H1 (cell line): ENCODE measurements around the gene ENTPD1. TPM values are rescaled to one million over a fixed set of nuclear protein-coding genes. Genes with fewer than 3 reads are reported as not detected.
A peak's percentile ranks its signal among the peaks of the same experiment; 100 is the strongest.

ENCODE experiments used
- CTCF ChIA-PET: fragments of 300-600 bp; sonication (Branson Sonifier 250); formaldehyde crosslinking; loops from one replicate; lab custom pipeline; 2021; ENCODE audit not compliant: partially characterized antibody; lab: Charles Lee
- POLR2A ChIA-PET: fragments of 300-600 bp; sonication (Branson Sonifier 250); formaldehyde crosslinking; loops from one replicate; lab custom pipeline; 2021; ENCODE audit warnings: inconsistent platforms; ENCODE audit not compliant: partially characterized antibody; lab: Charles Lee
- DNase-seq, 2 experiments: peaks; one replicate each; pipeline versions ENCODE4 v3.0.0 to v3.0.0-alpha.2; 2010 to 2022; ENCODE audit warnings: low spot score in 2 of 2, low read depth in 1 of 2, mixed read lengths in 1 of 2
- FAIRE-seq: peaks from 2 replicates; lab custom pipeline; 2011; peaks lifted over from hg19 to GRCh38; lab: Jason Lieb, UNC
- H2AFZ ChIP-seq: 2 replicates; pipeline ENCODE4 v1.8.1; 2012; ENCODE audit warnings: low read length, inconsistent platforms
- H2AK5ac ChIP-seq: 2 replicates; pipeline ENCODE4 v1.6.1; 2013; ENCODE audit warnings: low read depth, low read length
- H2BK120ac ChIP-seq: replicated peaks from 2 replicates; pipeline ENCODE3; 2013; ENCODE audit warnings: low read depth, low read length, inconsistent platforms
- H2BK12ac ChIP-seq: 2 replicates; pipeline ENCODE4 v1.6.1; 2013; ENCODE audit warnings: low read depth, low read length
- H2BK15ac ChIP-seq: 2 replicates; pipeline ENCODE4 v1.6.1; 2013; ENCODE audit warnings: low read length
- H2BK20ac ChIP-seq: 2 replicates; pipeline ENCODE4 v1.6.1; 2013; ENCODE audit warnings: low read length
- H2BK5ac ChIP-seq: 2 replicates; pipeline ENCODE4 v1.6.1; 2013; ENCODE audit warnings: low read depth, low read length
- H3K14ac ChIP-seq: 2 replicates; pipeline ENCODE4 v1.6.1; 2013; ENCODE audit warnings: inconsistent platforms; ENCODE audit not compliant: insufficient read length
- H3K18ac ChIP-seq: 2 replicates; pipeline ENCODE4 v1.6.1; 2013; ENCODE audit warnings: low read length; ENCODE audit errors: extremely low read depth
- H3K23ac ChIP-seq: 2 replicates; pipeline ENCODE4 v1.6.1; 2013; ENCODE audit warnings: inconsistent platforms; ENCODE audit not compliant: insufficient read length
- H3K23me2 ChIP-seq: 2 replicates; pipeline ENCODE4 v1.6.1; 2013; ENCODE audit warnings: low read depth, low read length
- H3K27ac ChIP-seq: 2 replicates; pipeline ENCODE4 v1.6.1; 2011; ENCODE audit warnings: low read depth, low read length, inconsistent platforms
- H3K27me3 ChIP-seq, 4 experiments: replicated peaks in 1 of 4; 1 replicate in 1 of 4; 2 replicates in 3 of 4; pipeline versions ENCODE4 v1.6.1 to v1.8.1; 2011 to 2013; ENCODE audit warnings: low read length in 3 of 4, mild to moderate bottlenecking in 3 of 4, inconsistent platforms in 2 of 4, mixed read lengths in 2 of 4, moderate library complexity in 1 of 4; ENCODE audit not compliant: control insufficient read depth in 3 of 4, insufficient read depth in 3 of 4; ENCODE audit errors: extremely low read depth in 1 of 4
- H3K36me3 ChIP-seq, 4 experiments: 2 replicates each; pipeline versions ENCODE4 v1.6.1 to v1.8.1; 2011 to 2013; ENCODE audit warnings: mild to moderate bottlenecking in 4 of 4, low read length in 3 of 4, moderate library complexity in 2 of 4, control low read depth in 1 of 4, inconsistent platforms in 1 of 4; ENCODE audit not compliant: insufficient read depth in 4 of 4, control insufficient read depth in 2 of 4
- H3K4ac ChIP-seq: replicated peaks from 2 replicates; pipeline ENCODE3; 2013; ENCODE audit warnings: low read length, low read depth, mixed read lengths, inconsistent platforms; ENCODE audit not compliant: insufficient read length
- H3K4me1 ChIP-seq, 4 experiments: replicated peaks in 1 of 4; 1 replicate in 1 of 4; 2 replicates in 3 of 4; pipeline versions ENCODE4 v1.6.1 to v1.8.1; 2011 to 2013; ENCODE audit warnings: low read length in 3 of 4, inconsistent platforms in 2 of 4, mixed read lengths in 1 of 4; ENCODE audit not compliant: insufficient read depth in 4 of 4, control insufficient read depth in 3 of 4
- H3K4me2 ChIP-seq, 2 experiments: 2 replicates each; pipeline versions ENCODE4 v1.6.1 to v1.8.1; 2011 to 2013; ENCODE audit warnings: low read depth in 2 of 2, low read length in 2 of 2, control low read depth in 1 of 2, inconsistent platforms in 1 of 2, mild to moderate bottlenecking in 1 of 2; ENCODE audit not compliant: insufficient read depth in 1 of 2
- H3K4me3 ChIP-seq, 4 experiments: fragments of 200-600, 300-600 bp in 1 of 4; sonication (generic), shearing (Covaris generic), sonication (Bioruptor Twin) in 1 of 4; 2 replicates each; pipeline versions ENCODE4 v1.5.1 to v1.8.1; 2011 to 2016; ENCODE audit warnings: low read length in 4 of 4, low read depth in 3 of 4, control low read depth in 2 of 4, inconsistent platforms in 2 of 4, mild to moderate bottlenecking in 2 of 4, mixed read lengths in 1 of 4, moderate library complexity in 1 of 4; ENCODE audit not compliant: insufficient read depth in 2 of 4; ENCODE audit errors: extremely low read depth in 1 of 4
- H3K56ac ChIP-seq: replicated peaks from 2 replicates; pipeline ENCODE3; 2013; ENCODE audit warnings: low read depth, mild to moderate bottlenecking, mixed read lengths, low read length, inconsistent platforms; ENCODE audit not compliant: insufficient read length
- H3K79me1 ChIP-seq: 2 replicates; pipeline ENCODE4 v1.6.1; 2013; ENCODE audit warnings: low read depth, low read length, control low read depth
- H3K79me2 ChIP-seq, 2 experiments: 2 replicates each; pipeline versions ENCODE4 v1.6.1 to v1.8.1; 2012 to 2013; ENCODE audit warnings: low read length in 2 of 2, mild to moderate bottlenecking in 2 of 2, inconsistent platforms in 1 of 2; ENCODE audit not compliant: insufficient read depth in 2 of 2, control insufficient read depth in 1 of 2
- H3K9ac ChIP-seq, 4 experiments: replicated peaks in 1 of 4; 1 replicate in 1 of 4; 2 replicates in 3 of 4; pipeline versions ENCODE4 v1.6.1 to v1.8.1; 2011 to 2013; ENCODE audit warnings: low read depth in 3 of 4, low read length in 3 of 4, control low read depth in 2 of 4, mild to moderate bottlenecking in 2 of 4, moderate library complexity in 2 of 4, inconsistent platforms in 1 of 4; ENCODE audit errors: extremely low read depth in 1 of 4
- H3K9me3 ChIP-seq, 2 experiments: 2 replicates each; pipeline versions ENCODE4 v1.6.1 to v1.8.1; 2012 to 2013; ENCODE audit warnings: mild to moderate bottlenecking in 2 of 2, moderate library complexity in 2 of 2, control low read depth in 1 of 2, inconsistent platforms in 1 of 2, low read depth in 1 of 2, low read length in 1 of 2, mixed read lengths in 1 of 2; ENCODE audit not compliant: insufficient read depth in 2 of 2
- H4K20me1 ChIP-seq, 2 experiments: replicated peaks in 1 of 2; 2 replicates each; pipeline versions ENCODE3 to v1.8.1; 2011 to 2013; ENCODE audit warnings: inconsistent platforms in 2 of 2, low read length in 2 of 2, mild to moderate bottlenecking in 1 of 2; ENCODE audit not compliant: insufficient read depth in 2 of 2, control insufficient read depth in 1 of 2
- H4K5ac ChIP-seq: 2 replicates; pipeline ENCODE4 v1.6.1; 2013; ENCODE audit warnings: low read length, low read depth, mixed read lengths, inconsistent platforms; ENCODE audit not compliant: insufficient read length
- H4K8ac ChIP-seq: 2 replicates; pipeline ENCODE4 v1.8.0; 2013; ENCODE audit warnings: mild to moderate bottlenecking, moderate library complexity, low read length, inconsistent platforms; ENCODE audit not compliant: insufficient read depth; ENCODE audit errors: extremely low read depth
- H4K91ac ChIP-seq: replicated peaks from 2 replicates; pipeline ENCODE3; 2013; ENCODE audit warnings: low read length, mixed read lengths, inconsistent platforms; ENCODE audit not compliant: insufficient read length
- ASH2L ChIP-seq: fragments of 200-600, 300-600 bp; sonication (generic); IDR thresholded peaks from one replicate; pipeline ENCODE4 v1.7.1; 2017; ENCODE audit warnings: low read length
- BRCA1 ChIP-seq: IDR thresholded peaks from 2 replicates; pipeline ENCODE4 v1.6.1; 2012; ENCODE audit warnings: low read depth, low read length, improper control_type of control experiment
- CREB1 ChIP-seq: IDR thresholded peaks from 2 replicates; pipeline ENCODE4 v1.6.1; 2012; ENCODE audit warnings: inconsistent platforms
- KDM4A ChIP-seq: IDR thresholded peaks from one replicate; pipeline ENCODE4 v1.7.1; 2012; ENCODE audit warnings: low read depth, mild to moderate bottlenecking, moderate library complexity, low read length, inconsistent platforms; ENCODE audit not compliant: severe bottlenecking
- SP4 ChIP-seq: IDR thresholded peaks from 2 replicates; pipeline ENCODE4 v1.6.1; 2012; ENCODE audit warnings: low read length, inconsistent platforms
- SRF ChIP-seq: IDR thresholded peaks from 2 replicates; pipeline ENCODE4 v1.6.1; 2011; ENCODE audit warnings: mild to moderate bottlenecking, low read depth, low read length, moderate library complexity
- WGBS, 2 experiments: shearing (Covaris generic) in 1 of 2; methylation state at CpG; one replicate each; pipeline versions ENCODE4 v1.1.6 to v1.1.7; 2013 to 2015; ENCODE audit warnings: low lambda C conversion rate in 2 of 2, mixed read lengths in 2 of 2, inconsistent platforms in 1 of 2, low coverage in 1 of 2, missing lambda C conversion rate in 1 of 2; ENCODE audit not compliant: insufficient replicate concordance in 2 of 2, insufficient coverage in 1 of 2, insufficient read length in 1 of 2; ENCODE audit errors: extremely low coverage in 1 of 2, missing lambda C conversion rate in 1 of 2; 5-methylcytosine and 5-hydroxymethylcytosine counted together
- polyA plus RNA-seq, 7 experiments: library from polyadenylated mRNA; depleted of rRNA in 3 of 7; stranded (reverse) in 5 of 7; unstranded in 2 of 7; fragments of >200 nt in 5 of 7; fragments of 200-250 nt in 2 of 7; gene quantifications; 1 replicate in 5 of 7; 2 replicates in 1 of 7; 4 replicates in 1 of 7; pipeline versions ENCODE4 v1.2.1 to v1.2.3, GENCODE V29; 2011 to 2013; ENCODE audit warnings: missing spikeins in 2 of 7, mixed read lengths in 2 of 7
- total RNA-seq: library from RNA; stranded (reverse); fragmentation: NEBNext Ultra II Directional; extraction: Animal tissue kit (Norgen Biotek cat#: 25700); gene quantifications from 2 replicates; pipeline ENCODE4 v1.2.1, GENCODE V29; 2021

ENTPD1 gene
- total and polyA plus RNA-seq, 2 of the 8 experiments (the other 6 are each of a cell fraction or from before 2014, with no cell fraction given): 2.2 to 2.5 TPM

- no peak for FAIRE-seq
Measured at GRCh38 chr10:95716466-95716865, 39.5 kb upstream of the ENTPD1 start.

More at GRCh38 chr10:95716466-95716865, 39.5 kb upstream of the ENTPD1 start:
- H4K8ac ChIP-seq: no peak overlapping the region
- POLR2A ChIA-PET: no interaction called here
- TF ChIP-seq SRF: no peak
- no peak for TF ChIP-seq KDM4A
- no peak for TF ChIP-seq BRCA1
- TF ChIP-seq ASH2L: no peak
- no peak for TF ChIP-seq SP4
- TF ChIP-seq CREB1: no peak
- TF ChIP-seq, all 59 proteins: peak for 0
- Histone ChIP-seq H4K20me1 (no peaks in the 10 kb centered on the region), H2BK15ac (no peak overlapping the region), H2AK5ac (no peak overlapping the region), H3K14ac (no peak overlapping the region), H3K18ac (no peak overlapping the region), H3K27ac (no peak overlapping the region), H4K91ac (no peak overlapping the region), H3K79me2 (no peaks in the 10 kb centered on the region), H3K79me1 (no peaks in the 10 kb centered on the region), H2AFZ (peak overlapping the region; percentile 78), H3K4me2 (no peak overlapping the region), H2BK20ac (no peak overlapping the region), H3K36me3 (no peaks in the 10 kb centered on the region), H3K23ac (no peak overlapping the region), H3K27me3 (no peaks in the 10 kb centered on the region), H3K4me3 (no peak overlapping the region), H3K9me3 (no peaks in the 10 kb centered on the region), H3K9ac (no peak overlapping the region), H3K4me1 (no peaks in the 10 kb centered on the region), H3K56ac (no peak overlapping the region), H2BK5ac (no peak overlapping the region), H2BK120ac (no peak overlapping the region), H3K23me2 (no peaks in the 10 kb centered on the region), H2BK12ac (no peak overlapping the region), H3K4ac (no peak overlapping the region), H4K5ac (no peak overlapping the region)
- no peak for DNase-seq
- CTCF ChIA-PET: interaction anchor here (1.4 to 2.1 kb wide), 5 partner anchors 22 to 125 kb away, joined by 4 to 9 read pairs (median 4); partner anchors contain the start of gene TCTN3
- WGBS, 2 experiments: 90% methylated on average over 3 of the region's 3 CpGs; no CpG with 5 or more reads in 1 of the 2 experiments
